ENCODE data around the gene ZNF318. TPM values are rescaled to one million over a fixed set of nuclear protein-coding genes. Genes with fewer than 3 reads are reported as not detected.
"Not testable (repeated sequence)": the region's sequence is repeated elsewhere in the genome, so short reads cannot be mapped to it uniquely, and the experiment has no call there.

ZNF318 gene
- total RNA-seq, 1 experiment from 2014 or later = 15.8 TPM

DNA sequence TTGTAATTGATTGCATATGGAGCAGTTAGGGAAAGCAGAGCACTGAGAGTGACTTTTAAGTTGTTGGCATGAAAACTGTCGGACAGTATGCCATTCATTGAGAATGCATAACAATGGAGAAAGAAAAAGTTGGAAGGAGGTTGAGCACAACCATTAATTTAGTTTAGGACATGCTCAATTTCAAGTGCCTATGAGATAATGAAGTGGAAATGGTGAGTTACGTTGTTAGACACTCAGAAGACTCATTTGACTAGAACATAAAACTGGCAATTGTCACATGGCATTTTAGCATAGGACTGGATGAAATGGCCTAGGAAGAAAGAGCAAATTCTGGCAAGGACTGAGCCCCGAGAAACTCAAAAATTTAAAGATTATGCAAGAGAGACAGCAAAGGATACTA is 22.0 kb downstream of the ZNF318 start:
- Mint-ChIP-seq H3K4me1 (ENCODE audit: low read depth, unreplicated experiment) (no peaks in the 10 kb centered on the region), H3K27ac (ENCODE audit: unreplicated experiment) (no peak overlapping the region), H3K27me3 (ENCODE audit: unreplicated experiment) (no peaks in the 10 kb centered on the region), H3K9me3 (ENCODE audit: low read depth, unreplicated experiment) (no peaks in the 10 kb centered on the region), H3K4me3 (ENCODE audit: low read depth, unreplicated experiment) (no peak overlapping the region), H3K36me3 (ENCODE audit: insufficient read depth, unreplicated experiment) (peaks cover 4% of the 10 kb centered on the region)
- CTCF ChIA-PET = no interaction called here
- DNase-seq = no peak
- intact Hi-C loops (cut with micrococcal nuclease; ENCODE audit: unreplicated experiment) = no loop called here
- BruUV-seq (replicated peaks) = no TSS peak
- TF ChIP-seq, protein P1, sequence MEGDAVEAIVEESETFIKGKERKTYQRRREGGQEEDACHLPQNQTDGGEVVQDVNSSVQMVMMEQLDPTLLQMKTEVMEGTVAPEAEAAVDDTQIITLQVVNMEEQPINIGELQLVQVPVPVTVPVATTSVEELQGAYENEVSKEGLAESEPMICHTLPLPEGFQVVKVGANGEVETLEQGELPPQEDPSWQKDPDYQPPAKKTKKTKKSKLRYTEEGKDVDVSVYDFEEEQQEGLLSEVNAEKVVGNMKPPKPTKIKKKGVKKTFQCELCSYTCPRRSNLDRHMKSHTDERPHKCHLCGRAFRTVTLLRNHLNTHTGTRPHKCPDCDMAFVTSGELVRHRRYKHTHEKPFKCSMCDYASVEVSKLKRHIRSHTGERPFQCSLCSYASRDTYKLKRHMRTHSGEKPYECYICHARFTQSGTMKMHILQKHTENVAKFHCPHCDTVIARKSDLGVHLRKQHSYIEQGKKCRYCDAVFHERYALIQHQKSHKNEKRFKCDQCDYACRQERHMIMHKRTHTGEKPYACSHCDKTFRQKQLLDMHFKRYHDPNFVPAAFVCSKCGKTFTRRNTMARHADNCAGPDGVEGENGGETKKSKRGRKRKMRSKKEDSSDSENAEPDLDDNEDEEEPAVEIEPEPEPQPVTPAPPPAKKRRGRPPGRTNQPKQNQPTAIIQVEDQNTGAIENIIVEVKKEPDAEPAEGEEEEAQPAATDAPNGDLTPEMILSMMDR (IDR thresholded peaks at IDR 0.05; ENCODE audit: unreplicated experiment) = no peak

GRCh38 chr6:43347021-43347420 is 22.4 kb downstream of the ZNF318 start:
- Mint-ChIP-seq H3K27ac (ENCODE audit: unreplicated experiment) (no peak overlapping the region), H3K4me1 (ENCODE audit: low read depth, unreplicated experiment) (no peaks in the 10 kb centered on the region), H3K4me3 (ENCODE audit: low read depth, unreplicated experiment) (no peak overlapping the region), H3K36me3 (ENCODE audit: insufficient read depth, unreplicated experiment) (peaks cover 4% of the 10 kb centered on the region), H3K9me3 (ENCODE audit: low read depth, unreplicated experiment) (no peaks in the 10 kb centered on the region), H3K27me3 (ENCODE audit: unreplicated experiment) (no peaks in the 10 kb centered on the region)
- TF ChIP-seq, protein P1 (IDR thresholded peaks at IDR 0.05; ENCODE audit: unreplicated experiment) = no peak
- CTCF ChIA-PET = interaction anchor here (1.0 kb wide), 1 partner anchor 127 kb away, joined by 11 read pairs; no protein-coding TSS in a partner anchor
- no TSS peak for BruUV-seq (replicated peaks)
- intact Hi-C loops (cut with micrococcal nuclease; ENCODE audit: unreplicated experiment) = no loop called here
- DNase-seq = no peak

GRCh38 chr6:43346243-43346642 is 23.2 kb downstream of the ZNF318 start:
- H3K36me3 Mint-ChIP-seq (ENCODE audit: insufficient read depth, unreplicated experiment); intact Hi-C loops (cut with micrococcal nuclease; ENCODE audit: unreplicated experiment); H3K9me3 Mint-ChIP-seq (ENCODE audit: low read depth, unreplicated experiment); H3K27ac Mint-ChIP-seq (ENCODE audit: unreplicated experiment); H3K4me1 Mint-ChIP-seq (ENCODE audit: low read depth, unreplicated experiment); BruUV-seq (replicated peaks); DNase-seq; H3K27me3 Mint-ChIP-seq (ENCODE audit: unreplicated experiment); H3K4me3 Mint-ChIP-seq (ENCODE audit: low read depth, unreplicated experiment): not testable (repeated sequence)
- CTCF ChIA-PET = interaction anchor here (0.7 to 1.0 kb wide), 2 partner anchors 11 to 127 kb away, joined by 5 to 11 read pairs; no protein-coding TSS in a partner anchor

DNA sequence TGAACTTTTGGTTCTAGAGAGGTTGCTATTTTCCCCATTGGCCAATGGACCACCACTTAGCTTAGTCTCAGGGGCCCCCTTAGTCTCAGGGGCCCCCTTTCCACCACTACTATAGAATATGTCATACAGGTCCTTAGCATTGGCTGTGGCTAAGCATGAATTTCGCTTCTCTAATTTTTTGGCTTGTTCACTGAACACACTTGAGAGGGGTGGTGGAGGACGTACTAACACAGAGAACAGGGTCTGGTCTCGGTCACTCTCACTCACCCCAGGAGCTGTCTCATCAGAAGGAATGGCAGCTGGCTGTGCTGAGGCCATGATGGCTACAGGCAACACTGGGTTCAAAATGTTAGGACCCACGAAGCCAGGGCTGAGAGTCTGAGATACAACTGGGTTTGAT is 30.3 kb downstream of the ZNF318 start:
- BruUV-seq (replicated peaks) = no TSS peak
- H3K9me3 Mint-ChIP-seq (ENCODE audit: low read depth, unreplicated experiment) = no peaks in the 10 kb centered on the region
- H3K27ac Mint-ChIP-seq (ENCODE audit: unreplicated experiment) = no peak overlapping the region
- CTCF ChIA-PET = interaction anchor here (0.6 kb wide), 1 partner anchor 78 kb away, joined by 4 read pairs; no protein-coding TSS in a partner anchor
- peaks cover 7% of the 10 kb centered on the region for H3K4me1 Mint-ChIP-seq (ENCODE audit: low read depth, unreplicated experiment)
- no peak overlapping the region for H3K4me3 Mint-ChIP-seq (ENCODE audit: low read depth, unreplicated experiment)
- intact Hi-C loops (cut with micrococcal nuclease; ENCODE audit: unreplicated experiment) = no loop called here
- no peaks in the 10 kb centered on the region for H3K27me3 Mint-ChIP-seq (ENCODE audit: unreplicated experiment)
- H3K36me3 Mint-ChIP-seq (ENCODE audit: insufficient read depth, unreplicated experiment) = peaks cover 4% of the 10 kb centered on the region
- DNase-seq = no peak
- TF ChIP-seq, protein P1 (IDR thresholded peaks at IDR 0.05; ENCODE audit: unreplicated experiment) = no peak

DNA sequence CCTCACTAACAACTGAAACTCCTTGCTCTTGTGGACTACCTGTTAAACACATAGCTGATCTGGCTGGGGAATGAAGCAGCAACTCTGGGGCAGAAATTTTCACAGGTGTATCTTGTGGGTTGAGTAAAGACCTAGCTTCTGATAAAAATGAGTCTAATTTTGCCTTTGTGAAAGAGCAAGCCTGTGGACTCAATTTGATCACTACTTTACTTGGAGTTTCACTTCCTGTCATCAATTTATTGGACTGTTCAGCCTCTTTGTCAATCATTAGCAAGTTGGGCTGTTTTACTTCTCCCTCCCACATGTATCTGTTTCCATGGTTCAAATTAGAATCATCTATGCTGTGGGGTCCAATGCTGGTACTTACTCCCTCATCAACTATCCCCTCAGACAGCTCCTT is 31.2 kb downstream of the ZNF318 start:
- Mint-ChIP-seq H3K4me3 (ENCODE audit: low read depth, unreplicated experiment) (no peak overlapping the region), H3K36me3 (ENCODE audit: insufficient read depth, unreplicated experiment) (peaks cover 4% of the 10 kb centered on the region), H3K9me3 (ENCODE audit: low read depth, unreplicated experiment) (no peaks in the 10 kb centered on the region), H3K27ac (ENCODE audit: unreplicated experiment) (no peak overlapping the region), H3K27me3 (ENCODE audit: unreplicated experiment) (no peaks in the 10 kb centered on the region), H3K4me1 (ENCODE audit: low read depth, unreplicated experiment) (peaks cover 8% of the 10 kb centered on the region)
- BruUV-seq (replicated peaks) = no TSS peak
- CTCF ChIA-PET = interaction anchor here (0.6 to 1.2 kb wide), 3 partner anchors 58 to 278 kb away, joined by 3 to 4 read pairs (median 4); no protein-coding TSS in a partner anchor
- DNase-seq = no peak
- TF ChIP-seq, protein P1 (IDR thresholded peaks at IDR 0.05; ENCODE audit: unreplicated experiment) = no peak
- intact Hi-C loops (cut with micrococcal nuclease; ENCODE audit: unreplicated experiment) = no loop called here
